Hepatocyte (in vitro differentiated cells): ENCODE measurements around the gene IER3. TPM values are rescaled to one million over a fixed set of nuclear protein-coding genes. Genes with fewer than 3 reads are reported as not detected.

ENCODE experiments used
- DNase-seq: peaks from one replicate; pipeline ENCODE4 v3.0.0-alpha.2; 2016; ENCODE audit warnings: low spot score
- H2AFZ ChIP-seq: fragments of 200-600 bp; sonication (generic); 2 replicates; pipeline ENCODE4 v1.6.0; 2016; ENCODE audit warnings: antibody characterized with exemption, mild to moderate bottlenecking
- H3K27ac ChIP-seq: fragments of 200-600 bp; sonication (generic); 2 replicates; pipeline ENCODE4 v1.5.1; 2016; ENCODE audit warnings: mild to moderate bottlenecking
- H3K27me3 ChIP-seq: fragments of 200-600 bp; sonication (generic); 2 replicates; pipeline ENCODE4 v1.6.1; 2016
- H3K36me3 ChIP-seq: fragments of 200-600 bp; sonication (generic); replicated peaks from 2 replicates; pipeline ENCODE4 v1.5.1; 2016; ENCODE audit warnings: low read depth; ENCODE audit not compliant: insufficient read depth
- H3K4me1 ChIP-seq: fragments of 200-600 bp; sonication (generic); 2 replicates; pipeline ENCODE4 v1.5.1; 2016; ENCODE audit warnings: mild to moderate bottlenecking, moderate library complexity; ENCODE audit not compliant: insufficient read depth
- H3K4me2 ChIP-seq: fragments of 200-600 bp; sonication (generic); 2 replicates; pipeline ENCODE4 v1.6.0; 2016
- H3K4me3 ChIP-seq: fragments of 200-600 bp; sonication (generic); 2 replicates; pipeline ENCODE4 v1.5.1; 2016; ENCODE audit warnings: mild to moderate bottlenecking
- H3K79me2 ChIP-seq: fragments of 200-600 bp; sonication (generic); 2 replicates; pipeline ENCODE4 v1.6.0; 2017; ENCODE audit warnings: mild to moderate bottlenecking
- H3K9me2 ChIP-seq: fragments of 200-600 bp; sonication (generic); replicated peaks from 2 replicates; pipeline ENCODE4 v1.6.0; 2017; ENCODE audit warnings: mild to moderate bottlenecking; ENCODE audit not compliant: insufficient read depth
- H3K9me3 ChIP-seq: fragments of 200-600 bp; sonication (generic); 2 replicates; pipeline ENCODE4 v1.5.1; 2016; ENCODE audit warnings: low read depth, mild to moderate bottlenecking
- H4K20me1 ChIP-seq: fragments of 200-600 bp; sonication (generic); 2 replicates; pipeline ENCODE4 v1.6.0; 2016; ENCODE audit warnings: mild to moderate bottlenecking; ENCODE audit not compliant: insufficient read depth, poor library complexity, severe bottlenecking
- EZH2 ChIP-seq: fragments of 200-600 bp; sonication (generic); IDR thresholded peaks from 2 replicates; pipeline ENCODE4 v1.6.1; 2016; ENCODE audit warnings: antibody characterized with exemption, mild to moderate bottlenecking, borderline replicate concordance
- EZH2phosphoT487 ChIP-seq: fragments of 200-600 bp; sonication (generic); IDR thresholded peaks from one replicate; pipeline ENCODE4 v1.6.1; 2018; ENCODE audit warnings: antibody characterized with exemption, mild to moderate bottlenecking, low read depth, moderate library complexity; ENCODE audit not compliant: unreplicated experiment, severe bottlenecking
- WGBS: methylation state at CpG from one replicate; pipeline ENCODE4 v1.1.6; 2016; ENCODE audit warnings: low lambda C conversion rate; ENCODE audit errors: missing lambda C conversion rate; 5-methylcytosine and 5-hydroxymethylcytosine counted together
- polyA plus RNA-seq: library from polyadenylated mRNA; unstranded; fragments of >200 nt; fragmentation: Nextera tagmentation; extraction: Ambion mirVana; gene quantifications from 2 replicates; pipeline ENCODE4 v1.2.1, GENCODE V29; 2016
- total RNA-seq: library from RNA; depleted of rRNA; stranded (reverse); fragments of >200 nt; gene quantifications from 2 replicates; pipeline ENCODE4 v1.2.3, GENCODE V29; 2014
- TF ChIP-seq, protein P1 (sequence below): fragments of 200-600 bp; sonication (generic); IDR thresholded peaks from 2 replicates; pipeline ENCODE4 v1.5.1; 2016; ENCODE audit warnings: antibody characterized with exemption, mild to moderate bottlenecking; ENCODE audit not compliant: poor library complexity

Gene IER3
- total and polyA plus RNA-seq, 2 experiments from 2014 or later = 159 to 193 TPM

DNA sequence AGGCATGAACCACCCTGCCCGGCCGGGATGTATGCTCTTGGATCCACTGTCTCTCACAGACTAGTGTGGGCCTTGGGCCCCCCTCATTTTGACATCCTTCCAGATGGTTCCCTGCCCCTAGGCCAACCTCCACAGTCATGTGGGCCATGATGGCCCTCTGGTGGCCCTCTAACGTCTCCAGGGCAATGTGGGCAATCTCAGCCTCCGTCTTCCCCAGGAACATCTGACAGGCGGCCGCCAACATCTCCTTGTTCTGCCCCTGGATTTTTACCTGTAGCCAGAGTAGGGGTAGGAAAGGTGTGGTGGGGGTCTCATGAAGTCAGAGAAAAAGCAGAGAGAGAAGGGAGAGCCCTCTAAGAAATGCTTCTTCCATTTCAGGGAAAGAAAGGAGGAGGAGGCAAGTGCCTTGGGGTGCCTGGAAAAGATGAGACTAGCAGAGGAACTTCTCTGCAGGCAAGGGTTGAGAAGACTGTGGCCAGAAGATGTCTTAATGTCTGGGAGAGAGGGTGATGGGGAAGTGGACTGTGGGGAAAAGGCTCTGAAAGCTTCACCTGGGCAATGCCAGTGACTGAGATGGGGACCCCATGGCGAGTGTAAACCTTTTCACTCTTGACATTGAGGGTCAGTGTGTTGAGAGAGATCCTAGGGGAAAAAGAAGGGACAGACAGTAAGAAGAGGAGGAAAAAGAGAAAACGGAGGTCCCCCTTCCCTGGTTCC lies 3.1 kb downstream of the IER3 start:
- Histone ChIP-seq H3K9me3 (no peaks in the 10 kb centered on the region), H3K4me3 (peak overlapping the region; percentile 44), H3K4me1 (peaks cover 9% of the 10 kb centered on the region), H3K36me3 (no peaks in the 10 kb centered on the region), H3K27ac (peak overlapping the region; percentile 94), H3K9me2 (no peaks in the 10 kb centered on the region), H3K4me2 (peak overlapping the region; percentile 92), H2AFZ (no peak overlapping the region), H4K20me1 (no peaks in the 10 kb centered on the region), H3K79me2 (peaks cover 67% of the 10 kb centered on the region), H3K27me3 (no peaks in the 10 kb centered on the region)
- TF ChIP-seq EZH2phosphoT487 = no peak
- TF ChIP-seq, protein P1, sequence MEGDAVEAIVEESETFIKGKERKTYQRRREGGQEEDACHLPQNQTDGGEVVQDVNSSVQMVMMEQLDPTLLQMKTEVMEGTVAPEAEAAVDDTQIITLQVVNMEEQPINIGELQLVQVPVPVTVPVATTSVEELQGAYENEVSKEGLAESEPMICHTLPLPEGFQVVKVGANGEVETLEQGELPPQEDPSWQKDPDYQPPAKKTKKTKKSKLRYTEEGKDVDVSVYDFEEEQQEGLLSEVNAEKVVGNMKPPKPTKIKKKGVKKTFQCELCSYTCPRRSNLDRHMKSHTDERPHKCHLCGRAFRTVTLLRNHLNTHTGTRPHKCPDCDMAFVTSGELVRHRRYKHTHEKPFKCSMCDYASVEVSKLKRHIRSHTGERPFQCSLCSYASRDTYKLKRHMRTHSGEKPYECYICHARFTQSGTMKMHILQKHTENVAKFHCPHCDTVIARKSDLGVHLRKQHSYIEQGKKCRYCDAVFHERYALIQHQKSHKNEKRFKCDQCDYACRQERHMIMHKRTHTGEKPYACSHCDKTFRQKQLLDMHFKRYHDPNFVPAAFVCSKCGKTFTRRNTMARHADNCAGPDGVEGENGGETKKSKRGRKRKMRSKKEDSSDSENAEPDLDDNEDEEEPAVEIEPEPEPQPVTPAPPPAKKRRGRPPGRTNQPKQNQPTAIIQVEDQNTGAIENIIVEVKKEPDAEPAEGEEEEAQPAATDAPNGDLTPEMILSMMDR = no peak
- no peak for TF ChIP-seq EZH2
- no peak for DNase-seq
- 79% methylated on average over 8 of the region's 8 CpGs for WGBS

DNA sequence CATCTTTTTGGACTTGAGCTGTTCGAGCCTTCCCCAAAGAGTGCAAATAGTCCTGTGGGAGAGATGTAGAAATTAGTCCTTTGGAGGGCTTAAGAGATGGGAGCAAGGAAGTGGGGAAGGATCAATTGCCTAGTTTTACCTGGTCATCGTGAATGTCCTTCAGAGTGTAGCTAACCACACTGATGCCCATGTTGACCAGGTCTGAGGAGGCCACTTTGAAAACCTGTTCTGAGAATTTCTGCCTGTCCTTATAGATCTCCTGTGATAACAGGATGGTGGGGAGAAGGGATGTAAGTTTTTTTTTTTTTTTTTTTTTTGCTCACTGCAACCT lies 3.8 kb downstream of the IER3 start:
- peaks cover 9% of the 10 kb centered on the region for H3K4me1 ChIP-seq
- H3K4me2 ChIP-seq = no peak overlapping the region
- H3K9me3 ChIP-seq = no peaks in the 10 kb centered on the region
- peak overlapping the region; percentile 14 for H3K27ac ChIP-seq
- H3K36me3 ChIP-seq = no peaks in the 10 kb centered on the region
- no peak overlapping the region for H2AFZ ChIP-seq
- DNase-seq = no peak
- no peaks in the 10 kb centered on the region for H3K27me3 ChIP-seq
- H4K20me1 ChIP-seq = no peaks in the 10 kb centered on the region
- H3K9me2 ChIP-seq = no peaks in the 10 kb centered on the region
- TF ChIP-seq EZH2phosphoT487 (no peak), EZH2 (no peak)
- TF ChIP-seq, protein P1 = no peak
- 93% methylated on average over 2 of the region's 2 CpGs for WGBS
- H3K4me3 ChIP-seq = no peak overlapping the region
- H3K79me2 ChIP-seq = peaks cover 73% of the 10 kb centered on the region

DNA sequence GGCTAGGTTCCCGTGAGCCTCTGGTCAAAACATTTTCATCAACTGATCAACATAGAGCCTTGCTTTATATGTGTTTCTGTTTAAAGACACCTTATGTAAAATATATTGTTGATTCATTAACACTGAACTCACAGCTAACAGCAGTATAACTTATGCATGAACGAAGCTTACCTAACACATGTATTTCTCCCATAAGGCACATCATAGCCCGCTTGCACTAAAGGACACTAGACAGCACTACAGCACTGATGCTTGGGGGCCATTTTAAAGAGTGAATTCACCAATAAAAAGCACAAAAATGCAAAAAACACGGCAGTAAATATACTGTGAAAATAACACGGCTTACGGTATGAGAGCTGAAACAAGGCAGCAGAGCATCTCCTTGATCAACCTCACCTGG lies 5.8 kb downstream of the IER3 start:
- Histone ChIP-seq H3K36me3 (no peaks in the 10 kb centered on the region), H3K9me3 (no peaks in the 10 kb centered on the region), H4K20me1 (no peaks in the 10 kb centered on the region), H3K79me2 (peaks cover 73% of the 10 kb centered on the region), H2AFZ (no peak overlapping the region), H3K27me3 (no peaks in the 10 kb centered on the region), H3K27ac (no peak overlapping the region), H3K4me2 (no peak overlapping the region), H3K9me2 (no peaks in the 10 kb centered on the region), H3K4me3 (no peak overlapping the region), H3K4me1 (peaks cover 9% of the 10 kb centered on the region)
- TF ChIP-seq, protein P1 = no peak
- TF ChIP-seq EZH2 = no peak
- no peak for TF ChIP-seq EZH2phosphoT487
- no peak for DNase-seq
- 91% methylated on average over 6 of the region's 6 CpGs for WGBS
